GM18508 (cell line): ENCODE measurements around the gene APBB2.

ENCODE experiments used
- ATAC-seq: cut with Tn5 transposase; IDR thresholded peaks from one replicate; pipeline ENCODE4 v1.9.1; 2021; ENCODE audit warnings: moderate number of reproducible peaks; ENCODE audit not compliant: insufficient read depth, unreplicated experiment

The APBB2 gene

GRCh38 chr4:41214136-41214824 is at the start of gene APBB2:
Gene APBB2, minus strand, starts transcription at chr4:41214542. Its CDS starts 181,288 bp downstream, at chr4:41033254.
- ATAC-seq = no peak

GRCh38 chr4:41262198-41262597 is 47.9 kb upstream of the APBB2 start:
- no peak for ATAC-seq

GRCh38 chr4:41260116-41260733 is 45.9 kb upstream of the APBB2 start:
- ATAC-seq = no peak

- ATAC-seq = no peak
These were observed 44.4 kb upstream of the APBB2 start for GRCh38 chr4:41258783-41259182.

- ATAC-seq = no peak
These were observed 43.6 kb upstream of the APBB2 start for GRCh38 chr4:41257906-41258305.

- no peak for ATAC-seq
These were observed 43.0 kb upstream of the APBB2 start for GRCh38 chr4:41257257-41257901.

- no peak for ATAC-seq
These were observed 42.5 kb upstream of the APBB2 start, which contains the start of gene UCHL1 for GRCh38 chr4:41256740-41257256. Gene UCHL1, plus strand, starts transcription at chr4:41256928. Its CDS starts 49 bp downstream, at chr4:41256977.

- ATAC-seq = no peak
These were observed 41.9 kb upstream of the APBB2 start for GRCh38 chr4:41256131-41256739.

GRCh38 chr4:41245983-41246382 is 31.6 kb upstream of the APBB2 start:
- no peak for ATAC-seq

GRCh38 chr4:41241919-41242318 is 27.6 kb upstream of the APBB2 start:
- ATAC-seq = no peak

- ATAC-seq = no peak
These were observed 22.2 kb upstream of the APBB2 start for GRCh38 chr4:41236508-41236907.

- no peak for ATAC-seq
These were observed 21.7 kb upstream of the APBB2 start for GRCh38 chr4:41236032-41236431.

GRCh38 chr4:41232856-41233255 is 18.5 kb upstream of the APBB2 start:
- ATAC-seq = no peak

- ATAC-seq = no peak
These were observed 18.1 kb upstream of the APBB2 start for GRCh38 chr4:41232406-41232805.

GRCh38 chr4:41227902-41228301 is 13.6 kb upstream of the APBB2 start:
- no peak for ATAC-seq

GRCh38 chr4:41221850-41222645 is 7.7 kb upstream of the APBB2 start:
- no peak for ATAC-seq

GRCh38 chr4:41219421-41219950 is 5.1 kb upstream of the APBB2 start:
- no peak for ATAC-seq

- no peak for ATAC-seq
These were observed 4.4 kb upstream of the APBB2 start for GRCh38 chr4:41218703-41219102.

GRCh38 chr4:41217374-41217773 is 3.0 kb upstream of the APBB2 start:
- no peak for ATAC-seq

GRCh38 chr4:41217020-41217333 is 2.6 kb upstream of the APBB2 start:
- ATAC-seq = no peak
